Cardiac muscle cell (in vitro differentiated cells and primary cell): ENCODE measurements around the gene PAPPA2. TPM values are rescaled to one million over a fixed set of nuclear protein-coding genes. Genes with fewer than 3 reads are reported as not detected.
"Not testable (repeated sequence)": the region's sequence is repeated elsewhere in the genome, so short reads cannot be mapped to it uniquely, and the experiment has no call there.

Experiments used
- DNase-seq, 2 donors: peaks; one replicate each; pipeline versions ENCODE4 v3.0.0 to v3.0.0-alpha.2; 2010 to 2017; ENCODE audit warnings: low read depth in 1 of 2, low spot score in 1 of 2
- H3K27ac ChIP-seq: fragments of 200-600 bp; sonication (generic); 2 replicates; pipeline ENCODE4 v1.5.1; 2016
- H3K27me3 ChIP-seq: fragments of 200-600 bp; sonication (generic); 2 replicates; pipeline ENCODE4 v1.6.0; 2016; ENCODE audit warnings: control low read depth
- H3K36me3 ChIP-seq: fragments of 200-600 bp; sonication (generic); 2 replicates; pipeline ENCODE4 v1.5.1; 2016; ENCODE audit warnings: control low read depth
- H3K4me1 ChIP-seq: fragments of 200-600 bp; sonication (generic); 2 replicates; pipeline ENCODE4 v1.8.1; 2017; ENCODE audit warnings: low read depth, mild to moderate bottlenecking, mixed run types
- H3K4me3 ChIP-seq: fragments of 200-600 bp; sonication (generic); 2 replicates; pipeline ENCODE4 v1.5.1; 2016; ENCODE audit warnings: mild to moderate bottlenecking
- H3K9me3 ChIP-seq: fragments of 200-600 bp; sonication (generic); 2 replicates; pipeline ENCODE4 v1.5.1; 2017; ENCODE audit warnings: low read depth, mild to moderate bottlenecking, control low read depth
- CTCF ChIP-seq: IDR thresholded peaks from 2 replicates; pipeline ENCODE4 v1.5.1; 2012; ENCODE audit warnings: low read depth, mild to moderate bottlenecking, low read length
- polyA plus RNA-seq: library from polyadenylated mRNA; unstranded; fragments of >200 nt; fragmentation: Nextera tagmentation; extraction: Ambion mirVana; gene quantifications from 2 replicates; pipeline ENCODE4 v1.2.1, GENCODE V29; 2016
- total RNA-seq: library from RNA; depleted of rRNA; stranded (reverse); fragments of >200 nt; gene quantifications from 2 replicates; pipeline ENCODE4 v1.2.3, GENCODE V29; 2016

Gene PAPPA2
- total RNA-seq: 2.0 and 2.9 TPM in 2 replicates
- 1.2 and 1.7 TPM in 2 replicates for polyA plus RNA-seq

DNA sequence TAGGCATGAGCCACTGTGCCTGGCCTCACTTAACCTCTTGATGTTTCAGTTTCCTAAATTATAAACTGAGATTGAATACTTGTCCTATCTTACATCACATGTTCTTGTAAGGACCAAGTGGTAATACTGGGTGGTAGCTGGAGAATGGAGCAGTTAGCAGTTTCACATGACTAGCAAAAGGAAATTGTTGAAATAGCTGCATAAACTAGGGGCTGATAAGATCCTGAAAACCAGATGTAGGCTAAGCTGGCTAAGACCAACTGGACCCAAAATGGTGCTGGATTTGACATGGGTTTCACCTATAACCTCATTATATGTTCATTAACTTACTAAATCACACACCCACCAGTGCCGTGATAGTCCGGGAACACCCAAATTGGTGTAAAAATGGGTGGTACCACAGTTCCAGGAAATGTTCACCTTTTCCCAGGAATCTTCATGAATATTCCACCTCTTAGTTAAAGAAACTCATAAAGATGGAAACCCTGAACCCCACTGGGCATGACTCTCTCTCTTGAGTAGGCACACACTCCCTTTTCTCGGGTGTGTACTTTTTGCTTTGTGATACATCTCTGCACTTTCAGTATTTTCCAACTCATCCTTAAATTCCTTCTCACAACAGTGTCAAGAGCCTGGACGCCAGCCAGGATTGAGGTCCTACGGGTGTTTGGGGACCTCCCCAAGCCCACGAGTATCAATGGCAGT lies at the start of gene PAPPA2:
Gene PAPPA2, plus strand, starts transcription at position 502 of the 705 bp plus-strand sequence. CDS start 93,148 bp downstream, outside the sequence.
- no peaks in the 10 kb centered on the region for H3K9me3 ChIP-seq
- H3K27ac ChIP-seq: no peak within 1 kb of the TSS
- no peak for TF ChIP-seq CTCF
- no peak within 1 kb of the TSS for H3K4me3 ChIP-seq
- no peak for DNase-seq
- no peaks in the 10 kb centered on the region for H3K27me3 ChIP-seq
- no peaks in the 10 kb centered on the region for H3K36me3 ChIP-seq
- no peaks in the 10 kb centered on the region for H3K4me1 ChIP-seq

DNA sequence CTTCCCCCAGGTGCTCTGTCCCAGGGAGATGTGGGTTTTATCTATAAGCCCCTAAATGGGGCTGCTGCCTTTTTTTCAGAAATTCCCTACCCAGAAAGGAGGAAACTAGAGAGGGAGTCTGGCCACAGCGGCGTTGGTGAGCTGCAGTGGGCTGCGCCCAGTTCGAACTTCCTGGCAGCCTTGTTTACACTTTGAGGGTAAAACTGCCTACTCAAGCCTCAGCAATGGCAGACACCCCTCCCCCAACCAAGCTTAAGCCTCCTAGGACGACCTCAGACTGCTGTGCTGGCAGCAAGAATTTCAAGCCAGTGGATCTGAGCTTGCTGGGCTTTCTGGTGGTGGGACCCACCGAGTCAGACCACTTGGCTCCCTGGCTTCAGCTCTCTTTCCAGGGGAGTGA lies 46.2 kb upstream of the PAPPA2 start:
- Histone ChIP-seq H3K4me1 (no peaks in the 10 kb centered on the region), H3K4me3 (no peak overlapping the region), H3K27ac (no peak overlapping the region), H3K27me3 (no peaks in the 10 kb centered on the region), H3K36me3 (no peaks in the 10 kb centered on the region), H3K9me3 (no peaks in the 10 kb centered on the region)
- DNase-seq: no peak
- TF ChIP-seq CTCF: no peak

DNA sequence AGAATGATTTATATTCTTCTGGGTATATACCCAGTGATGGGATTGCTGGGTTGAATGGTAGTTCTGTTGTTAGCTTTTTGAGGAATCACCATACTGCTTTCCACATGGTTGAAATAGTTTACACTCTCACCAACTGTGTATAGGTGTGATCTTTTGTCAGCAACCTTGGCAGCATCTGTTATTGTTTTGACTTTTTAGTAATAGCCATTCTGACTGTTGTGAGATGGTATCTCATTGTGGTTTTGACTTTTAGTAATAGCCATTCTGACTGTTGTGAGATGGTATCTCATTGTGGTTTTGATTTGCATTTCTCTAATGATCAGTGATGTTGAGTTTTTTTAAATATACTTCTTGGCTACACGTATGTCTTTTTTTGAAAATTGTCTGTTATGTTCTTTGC lies 43.4 kb upstream of the PAPPA2 start:
- not testable (repeated sequence) for H3K27ac ChIP-seq, H3K36me3 ChIP-seq, H3K9me3 ChIP-seq, H3K4me3 ChIP-seq, H3K4me1 ChIP-seq, H3K27me3 ChIP-seq, DNase-seq

- Histone ChIP-seq H3K4me1 (peaks cover 5% of the 10 kb centered on the region), H3K27me3 (no peaks in the 10 kb centered on the region), H3K27ac (no peak overlapping the region), H3K36me3 (no peaks in the 10 kb centered on the region), H3K4me3 (no peak overlapping the region), H3K9me3 (no peaks in the 10 kb centered on the region)
- DNase-seq: no peak
- no peak for TF ChIP-seq CTCF
Measured at GRCh38 chr1:176434234-176434633, 28.7 kb upstream of the PAPPA2 start.

- no peak for DNase-seq
- no peak overlapping the region for H3K27ac ChIP-seq
- no peak overlapping the region for H3K4me3 ChIP-seq
- H3K36me3 ChIP-seq: no peaks in the 10 kb centered on the region
- TF ChIP-seq CTCF: no peak
- peaks cover 5% of the 10 kb centered on the region for H3K4me1 ChIP-seq
- no peaks in the 10 kb centered on the region for H3K9me3 ChIP-seq
- no peaks in the 10 kb centered on the region for H3K27me3 ChIP-seq
Measured at GRCh38 chr1:176436251-176436650, 26.7 kb upstream of the PAPPA2 start.

DNA sequence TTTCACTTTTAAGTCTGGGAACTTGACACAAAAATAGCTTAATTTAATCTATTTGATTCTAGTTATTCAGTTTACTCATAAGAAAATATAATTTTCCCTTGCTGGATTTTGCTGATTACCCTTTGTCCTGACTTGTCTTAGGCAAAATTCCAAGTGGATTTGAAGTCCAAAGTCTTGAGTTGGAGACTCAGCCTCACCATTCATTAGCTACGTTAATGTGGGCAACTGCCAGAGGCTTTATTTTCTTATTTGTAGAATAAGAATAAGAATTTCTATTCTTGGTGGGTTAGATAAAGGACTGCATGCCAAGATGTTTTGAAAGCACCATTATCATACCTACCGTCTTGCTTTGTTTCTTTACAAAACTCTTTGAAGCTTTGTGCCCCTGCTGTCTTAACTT lies 22.8 kb upstream of the PAPPA2 start:
- Histone ChIP-seq H3K27ac (no peak overlapping the region), H3K36me3 (no peaks in the 10 kb centered on the region), H3K27me3 (no peaks in the 10 kb centered on the region), H3K4me3 (no peak overlapping the region), H3K9me3 (no peaks in the 10 kb centered on the region), H3K4me1 (no peaks in the 10 kb centered on the region)
- DNase-seq: no peak
- no peak for TF ChIP-seq CTCF
